ENCODE results near the gene ACACA.

Gene ACACA

GRCh38 chr17:37098910-37099664 is 307.5 kb downstream of the ACACA start:
- ChIA-PET CTCF (no interaction called here), POLR2A (no interaction called here)
- no peak overlapping the region for H3K27ac ChIP-seq (ENCODE audit: insufficient read depth in 1 of 2, low read depth in 1 of 2, low read length in 2 of 2, poor library complexity in 1 of 2, severe bottlenecking in 2 of 2)
- H3K27me3 ChIP-seq (replicated peaks in 2 of 5; ENCODE audit: control insufficient read depth in 4 of 5, insufficient read depth in 5 of 5, low read length in 4 of 5) = no peaks in the 10 kb centered on the region
- 97% methylated on average over 6 of the region's 9 CpGs for WGBS (ENCODE audit: insufficient coverage)
- H3K4me1 ChIP-seq (ENCODE audit: control extremely low read depth in 1 of 4, control insufficient read depth in 4 of 4, insufficient read depth in 4 of 4, low read length in 3 of 4) = no peaks in the 10 kb centered on the region
- H3K36me3 ChIP-seq (ENCODE audit: control insufficient read depth in 4 of 4, insufficient read depth in 4 of 4, low read length in 3 of 4) = peaks cover 15 to 78% (median 31%) of the 10 kb centered on the region in 4 experiments
- no peak overlapping the region for H3K4me3 ChIP-seq (ENCODE audit: control insufficient read depth in 1 of 7, extremely low read depth in 1 of 7, insufficient read depth in 4 of 7, low read depth in 2 of 7, low read length in 6 of 7)
- no peaks in the 10 kb centered on the region for H3K9me3 ChIP-seq (ENCODE audit: control extremely low read depth in 1 of 5, control insufficient read depth in 4 of 5, insufficient read depth in 2 of 5, low read depth in 1 of 5, low read length in 4 of 5)
- DNase-seq = peak in 2 of 3 donors; percentile 32 to 49

DNA sequence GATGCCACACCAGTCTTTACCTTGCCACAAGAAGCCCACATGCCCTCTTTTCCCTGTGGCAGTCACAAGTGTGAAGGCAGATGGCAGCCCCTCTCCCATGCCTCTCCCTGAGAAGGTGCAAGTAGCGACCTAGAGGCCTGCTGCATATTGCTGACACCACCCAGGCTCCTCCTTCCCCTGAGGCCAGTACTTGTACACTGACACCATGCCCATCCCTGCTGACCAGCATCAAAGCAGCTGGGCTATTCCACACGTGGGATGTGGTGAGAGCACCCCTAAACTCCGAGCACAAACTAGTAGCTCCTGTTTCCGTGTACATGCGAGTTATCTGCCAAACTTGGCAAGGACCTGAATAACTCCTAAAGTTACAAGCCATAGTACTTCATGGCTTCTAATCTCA is 308.5 kb downstream of the ACACA start:
- ChIA-PET POLR2A (no interaction called here), CTCF (interaction anchor here (0.8 kb wide), 1 partner anchor 41 kb away, joined by 3 read pairs; no protein-coding TSS in a partner anchor)
- Histone ChIP-seq H3K27ac (ENCODE audit: insufficient read depth in 1 of 2, low read depth in 1 of 2, low read length in 2 of 2, poor library complexity in 1 of 2, severe bottlenecking in 2 of 2) (no peak overlapping the region), H3K9me3 (ENCODE audit: control extremely low read depth in 1 of 5, control insufficient read depth in 4 of 5, insufficient read depth in 2 of 5, low read depth in 1 of 5, low read length in 4 of 5) (no peaks in the 10 kb centered on the region), H3K4me3 (ENCODE audit: control insufficient read depth in 1 of 7, extremely low read depth in 1 of 7, insufficient read depth in 4 of 7, low read depth in 2 of 7, low read length in 6 of 7) (no peak overlapping the region), H3K4me1 (ENCODE audit: control extremely low read depth in 1 of 4, control insufficient read depth in 4 of 4, insufficient read depth in 4 of 4, low read length in 3 of 4) (no peaks in the 10 kb centered on the region), H3K27me3 (replicated peaks in 2 of 5; ENCODE audit: control insufficient read depth in 4 of 5, insufficient read depth in 5 of 5, low read length in 4 of 5) (no peaks in the 10 kb centered on the region), H3K36me3 (ENCODE audit: control insufficient read depth in 4 of 4, insufficient read depth in 4 of 4, low read length in 3 of 4) (peaks cover 17 to 78% (median 29%) of the 10 kb centered on the region in 4 experiments)
- 95% methylated on average over 4 of the region's 5 CpGs for WGBS (ENCODE audit: insufficient coverage)
- no peak for DNase-seq

GRCh38 chr17:37097154-37097553 is 309.5 kb downstream of the ACACA start:
- Histone ChIP-seq H3K9me3 (ENCODE audit: control extremely low read depth in 1 of 5, control insufficient read depth in 4 of 5, insufficient read depth in 2 of 5, low read depth in 1 of 5, low read length in 4 of 5) (no peaks in the 10 kb centered on the region), H3K4me1 (ENCODE audit: control extremely low read depth in 1 of 4, control insufficient read depth in 4 of 4, insufficient read depth in 4 of 4, low read length in 3 of 4) (no peaks in the 10 kb centered on the region), H3K4me3 (ENCODE audit: control insufficient read depth in 1 of 7, extremely low read depth in 1 of 7, insufficient read depth in 4 of 7, low read depth in 2 of 7, low read length in 6 of 7) (no peak overlapping the region), H3K27me3 (replicated peaks in 2 of 5; ENCODE audit: control insufficient read depth in 4 of 5, insufficient read depth in 5 of 5, low read length in 4 of 5) (no peaks in the 10 kb centered on the region), H3K27ac (ENCODE audit: insufficient read depth in 1 of 2, low read depth in 1 of 2, low read length in 2 of 2, poor library complexity in 1 of 2, severe bottlenecking in 2 of 2) (no peak overlapping the region), H3K36me3 (ENCODE audit: control insufficient read depth in 4 of 4, insufficient read depth in 4 of 4, low read length in 3 of 4) (peaks cover 17 to 78% (median 30%) of the 10 kb centered on the region in 4 experiments)
- no CpG with 5 or more reads among the region's 2 CpGs for WGBS (ENCODE audit: insufficient coverage)
- no peak for DNase-seq
- CTCF ChIA-PET = interaction anchor here (0.8 to 1.6 kb wide), 2 partner anchors 8 to 42 kb away, joined by 3 to 5 read pairs; no protein-coding TSS in a partner anchor
- POLR2A ChIA-PET = no interaction called here

DNA sequence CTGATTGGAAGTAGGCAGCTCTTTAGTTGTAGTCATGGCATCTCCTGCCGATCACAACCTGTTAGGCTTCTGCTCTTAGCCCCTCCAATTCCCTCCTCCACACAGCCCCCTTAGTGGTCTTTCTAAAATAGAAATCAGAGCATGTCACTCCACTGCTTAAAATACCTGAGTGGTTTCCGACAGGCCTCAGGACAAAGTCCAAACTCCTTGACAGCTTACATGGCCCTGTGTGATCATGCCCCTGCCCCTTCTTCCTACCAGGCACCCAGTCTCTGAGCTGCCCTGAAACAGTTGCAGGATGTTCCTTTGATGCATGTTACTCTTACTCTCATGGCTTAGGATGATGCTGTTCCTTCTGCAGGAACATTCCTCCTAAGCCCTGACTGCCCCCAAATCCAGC is 310.6 kb downstream of the ACACA start:
- 100% methylated on average over 2 of the region's 2 CpGs for WGBS (ENCODE audit: insufficient coverage)
- H3K4me1 ChIP-seq (ENCODE audit: control extremely low read depth in 1 of 4, control insufficient read depth in 4 of 4, insufficient read depth in 4 of 4, low read length in 3 of 4) = peaks cover 0 to 6% (median 5%) of the 10 kb centered on the region in 4 experiments
- H3K27ac ChIP-seq (ENCODE audit: insufficient read depth in 1 of 2, low read depth in 1 of 2, low read length in 2 of 2, poor library complexity in 1 of 2, severe bottlenecking in 2 of 2) = no peak overlapping the region
- ChIA-PET CTCF (interaction anchor here (0.6 to 1.6 kb wide), 2 partner anchors 7 to 229 kb away, joined by 3 to 5 read pairs; no protein-coding TSS in a partner anchor), POLR2A (no interaction called here)
- peaks cover 17 to 79% (median 30%) of the 10 kb centered on the region in 4 experiments for H3K36me3 ChIP-seq (ENCODE audit: control insufficient read depth in 4 of 4, insufficient read depth in 4 of 4, low read length in 3 of 4)
- H3K9me3 ChIP-seq (ENCODE audit: control extremely low read depth in 1 of 5, control insufficient read depth in 4 of 5, insufficient read depth in 2 of 5, low read depth in 1 of 5, low read length in 4 of 5) = no peaks in the 10 kb centered on the region
- H3K4me3 ChIP-seq (ENCODE audit: control insufficient read depth in 1 of 7, extremely low read depth in 1 of 7, insufficient read depth in 4 of 7, low read depth in 2 of 7, low read length in 6 of 7) = no peak overlapping the region
- DNase-seq = no peak
- no peaks in the 10 kb centered on the region for H3K27me3 ChIP-seq (replicated peaks in 2 of 5; ENCODE audit: control insufficient read depth in 4 of 5, insufficient read depth in 5 of 5, low read length in 4 of 5)

DNA sequence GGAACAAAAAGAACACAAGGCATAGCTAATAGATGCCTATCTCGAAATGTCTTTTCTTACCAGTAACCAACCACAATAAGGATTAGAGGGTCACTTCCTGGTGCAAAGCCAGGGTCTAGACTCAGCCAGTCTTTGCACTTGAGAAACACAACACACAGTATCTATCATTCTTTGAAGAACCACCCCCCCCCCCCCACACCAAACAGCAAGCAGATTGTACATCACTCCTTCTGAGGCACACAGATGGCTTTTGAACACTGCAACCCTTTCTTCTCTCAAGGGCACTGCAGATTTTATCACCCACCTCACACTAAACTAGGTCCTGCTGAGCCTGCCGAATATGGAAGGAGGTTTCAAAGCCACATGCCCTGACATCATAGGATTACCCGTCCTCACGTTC is 312.2 kb downstream of the ACACA start:
- Histone ChIP-seq H3K4me1 (ENCODE audit: control extremely low read depth in 1 of 4, control insufficient read depth in 4 of 4, insufficient read depth in 4 of 4, low read length in 3 of 4) (peaks cover 10 to 23% (median 20%) of the 10 kb centered on the region in 4 experiments), H3K36me3 (ENCODE audit: control insufficient read depth in 4 of 4, insufficient read depth in 4 of 4, low read length in 3 of 4) (peaks cover 17 to 83% (median 30%) of the 10 kb centered on the region in 4 experiments), H3K27me3 (replicated peaks in 2 of 5; ENCODE audit: control insufficient read depth in 4 of 5, insufficient read depth in 5 of 5, low read length in 4 of 5) (no peaks in the 10 kb centered on the region), H3K4me3 (ENCODE audit: control insufficient read depth in 1 of 7, extremely low read depth in 1 of 7, insufficient read depth in 4 of 7, low read depth in 2 of 7, low read length in 6 of 7) (no peak overlapping the region), H3K9me3 (ENCODE audit: control extremely low read depth in 1 of 5, control insufficient read depth in 4 of 5, insufficient read depth in 2 of 5, low read depth in 1 of 5, low read length in 4 of 5) (no peaks in the 10 kb centered on the region), H3K27ac (ENCODE audit: insufficient read depth in 1 of 2, low read depth in 1 of 2, low read length in 2 of 2, poor library complexity in 1 of 2, severe bottlenecking in 2 of 2) (no peak overlapping the region)
- ChIA-PET CTCF (no interaction called here), POLR2A (no interaction called here)
- 100% methylated on average over 3 of the region's 4 CpGs for WGBS (ENCODE audit: insufficient coverage)
- DNase-seq = no peak

GRCh38 chr17:37092701-37093100 is 313.9 kb downstream of the ACACA start:
- no peak for DNase-seq
- peaks cover 15 to 38% (median 30%) of the 10 kb centered on the region in 4 experiments for H3K4me1 ChIP-seq (ENCODE audit: control extremely low read depth in 1 of 4, control insufficient read depth in 4 of 4, insufficient read depth in 4 of 4, low read length in 3 of 4)
- no peaks in the 10 kb centered on the region for H3K27me3 ChIP-seq (replicated peaks in 2 of 5; ENCODE audit: control insufficient read depth in 4 of 5, insufficient read depth in 5 of 5, low read length in 4 of 5)
- no peak overlapping the region for H3K27ac ChIP-seq (ENCODE audit: insufficient read depth in 1 of 2, low read depth in 1 of 2, low read length in 2 of 2, poor library complexity in 1 of 2, severe bottlenecking in 2 of 2)
- H3K9me3 ChIP-seq (ENCODE audit: control extremely low read depth in 1 of 5, control insufficient read depth in 4 of 5, insufficient read depth in 2 of 5, low read depth in 1 of 5, low read length in 4 of 5) = no peaks in the 10 kb centered on the region
- CTCF ChIA-PET = no interaction called here
- H3K36me3 ChIP-seq (ENCODE audit: control insufficient read depth in 4 of 4, insufficient read depth in 4 of 4, low read length in 3 of 4) = peaks cover 13 to 88% (median 28%) of the 10 kb centered on the region in 4 experiments
- no peak overlapping the region for H3K4me3 ChIP-seq (ENCODE audit: control insufficient read depth in 1 of 7, extremely low read depth in 1 of 7, insufficient read depth in 4 of 7, low read depth in 2 of 7, low read length in 6 of 7)
- POLR2A ChIA-PET = no interaction called here

DNA sequence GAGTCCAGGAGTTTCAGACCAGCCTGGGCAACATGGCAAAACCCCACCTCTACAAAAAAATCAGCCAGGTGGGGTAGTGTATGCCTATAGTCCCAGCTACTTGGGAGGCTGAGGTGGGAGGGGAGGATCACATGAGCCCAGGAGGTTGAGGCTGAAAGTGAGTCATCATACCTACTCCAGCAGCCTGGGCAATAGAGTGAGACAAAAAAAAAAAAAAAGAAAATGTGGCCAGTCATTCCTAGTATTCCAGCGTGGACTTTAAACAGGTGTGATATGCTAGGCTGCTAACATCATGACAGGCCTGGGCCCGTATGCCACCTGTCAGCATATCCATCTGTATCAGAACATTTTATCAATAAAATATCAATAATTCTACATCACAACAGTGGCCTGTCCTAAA is 314.6 kb downstream of the ACACA start:
- peaks cover 11 to 88% (median 27%) of the 10 kb centered on the region in 4 experiments for H3K36me3 ChIP-seq (ENCODE audit: control insufficient read depth in 4 of 4, insufficient read depth in 4 of 4, low read length in 3 of 4)
- ChIA-PET POLR2A (no interaction called here), CTCF (interaction anchor here (1.1 kb wide), 1 partner anchor 32 kb away, joined by 3 read pairs; no protein-coding TSS in a partner anchor)
- no peaks in the 10 kb centered on the region for H3K27me3 ChIP-seq (replicated peaks in 2 of 5; ENCODE audit: control insufficient read depth in 4 of 5, insufficient read depth in 5 of 5, low read length in 4 of 5)
- H3K27ac ChIP-seq (ENCODE audit: insufficient read depth in 1 of 2, low read depth in 1 of 2, low read length in 2 of 2, poor library complexity in 1 of 2, severe bottlenecking in 2 of 2) = no peak overlapping the region
- H3K4me3 ChIP-seq (ENCODE audit: control insufficient read depth in 1 of 7, extremely low read depth in 1 of 7, insufficient read depth in 4 of 7, low read depth in 2 of 7, low read length in 6 of 7) = no peak overlapping the region
- no peaks in the 10 kb centered on the region for H3K9me3 ChIP-seq (ENCODE audit: control extremely low read depth in 1 of 5, control insufficient read depth in 4 of 5, insufficient read depth in 2 of 5, low read depth in 1 of 5, low read length in 4 of 5)
- peaks cover 15 to 38% (median 30%) of the 10 kb centered on the region in 4 experiments for H3K4me1 ChIP-seq (ENCODE audit: control extremely low read depth in 1 of 4, control insufficient read depth in 4 of 4, insufficient read depth in 4 of 4, low read length in 3 of 4)
- WGBS (ENCODE audit: insufficient coverage) = no CpG with 5 or more reads among the region's 2 CpGs
- DNase-seq = peak in 1 of 3 donors; percentile 26
